GM18505 (cell line): ENCODE data around the gene CSTF2T.
"Not testable (repeated sequence)": the region's sequence is repeated elsewhere in the genome, so short reads cannot be mapped to it uniquely, and the experiment has no call there.

Experiments used
- ATAC-seq: cut with Tn5 transposase; IDR thresholded peaks from one replicate; pipeline ENCODE4 v1.9.1; 2021; ENCODE audit not compliant: unreplicated experiment
- POLR2A ChIP-seq: IDR thresholded peaks from 4 replicates; pipeline ENCODE4 v1.6.1; 2011; ENCODE audit warnings: borderline replicate concordance; ENCODE audit not compliant: insufficient read depth, insufficient read length; ENCODE audit errors: extremely low read depth

Gene CSTF2T

DNA sequence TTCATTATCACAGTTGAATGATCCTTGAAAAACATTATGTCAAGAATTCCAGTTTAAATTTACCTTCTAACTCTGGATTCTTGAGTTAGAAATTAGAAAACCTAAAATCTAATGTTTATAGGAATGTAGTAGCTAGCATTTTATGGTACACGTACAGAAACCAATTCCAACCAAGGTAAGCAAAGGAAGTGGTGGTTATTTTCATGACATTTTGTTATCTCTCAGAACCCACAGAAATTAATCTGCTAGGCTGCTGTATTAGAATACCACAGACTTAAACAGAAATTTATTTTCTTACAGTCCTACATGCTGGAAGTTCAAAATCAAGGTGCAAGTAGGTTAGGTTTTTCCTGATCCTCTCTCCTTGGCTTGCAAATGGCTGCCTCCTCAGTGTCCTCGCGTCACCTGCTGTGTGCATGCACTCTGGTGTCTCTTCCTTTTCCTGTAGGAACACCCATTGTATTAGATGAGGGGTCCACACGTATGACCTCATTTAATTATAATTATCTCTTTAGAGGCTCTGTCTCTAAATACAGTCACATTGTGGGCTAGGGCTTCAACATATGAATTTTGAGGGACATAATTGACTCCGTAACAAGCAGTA is 8.5 kb upstream of the CSTF2T start:
- TF ChIP-seq POLR2A = no peak
- no peak for ATAC-seq

DNA sequence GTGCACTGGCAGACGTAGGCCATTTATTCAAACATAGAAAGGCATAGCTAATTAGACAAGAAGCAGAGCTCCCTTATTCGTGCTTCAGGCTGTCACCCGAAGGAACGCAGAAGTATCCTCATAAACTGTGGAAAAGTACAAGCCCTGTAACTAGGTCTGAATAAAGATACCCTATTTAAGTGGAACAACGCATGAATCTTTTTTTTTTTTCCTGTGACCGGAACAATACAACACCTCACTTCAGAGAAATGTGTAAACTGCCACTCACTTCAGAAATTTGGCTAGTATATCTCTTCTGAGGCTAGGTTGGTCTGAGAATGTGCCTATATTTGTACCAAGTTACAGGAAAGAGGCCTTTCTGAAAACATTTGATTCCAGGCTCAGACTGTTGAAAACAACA is 8.0 kb upstream of the CSTF2T start:
- no peak for ATAC-seq
- no peak for TF ChIP-seq POLR2A

- TF ChIP-seq POLR2A = no peak
- no peak for ATAC-seq
Observed at GRCh38 chr10:51706225-51706624, 6.8 kb upstream of the CSTF2T start.

DNA sequence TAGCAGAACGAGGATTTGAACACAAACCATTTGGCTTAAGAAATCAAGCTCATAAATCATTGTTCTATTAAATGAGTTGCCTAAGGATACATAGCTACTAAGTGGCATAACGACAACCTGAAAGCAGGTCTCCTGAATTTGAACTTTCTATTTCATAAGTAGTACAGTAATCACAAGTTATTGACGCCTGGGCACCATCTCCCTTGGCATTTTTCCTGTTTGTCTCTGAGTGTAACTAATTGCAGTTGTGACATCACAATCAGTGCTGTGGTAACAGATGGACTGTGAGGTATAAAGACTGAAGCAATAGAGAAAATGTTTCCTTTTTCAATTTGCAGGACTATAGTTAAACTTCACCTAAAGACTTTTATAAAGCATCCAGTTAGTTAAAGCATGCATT is 6.4 kb upstream of the CSTF2T start:
- no peak for ATAC-seq
- no peak for TF ChIP-seq POLR2A

- no peak for TF ChIP-seq POLR2A
- no peak for ATAC-seq
Observed at GRCh38 chr10:51700228-51700817, 928 bp upstream of the CSTF2T start.

DNA sequence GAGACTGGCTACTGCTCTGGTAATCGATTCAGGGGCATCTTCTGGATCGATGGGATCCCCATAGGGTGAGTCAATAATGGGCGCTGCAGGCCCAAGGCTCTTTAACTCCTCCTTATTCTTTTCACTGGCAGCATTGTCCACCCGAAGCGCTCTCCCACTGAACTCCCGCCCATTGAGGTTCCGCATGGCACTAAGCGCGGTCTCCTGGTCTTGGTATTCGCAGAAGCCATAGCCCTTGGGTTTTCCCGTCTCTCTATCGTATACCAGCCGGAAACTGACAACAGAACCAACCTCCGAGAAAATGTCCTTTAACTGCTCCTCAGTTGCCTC is 285 bp downstream of the CSTF2T start:
- peak; percentile 33 for ATAC-seq
- no peak for TF ChIP-seq POLR2A

DNA sequence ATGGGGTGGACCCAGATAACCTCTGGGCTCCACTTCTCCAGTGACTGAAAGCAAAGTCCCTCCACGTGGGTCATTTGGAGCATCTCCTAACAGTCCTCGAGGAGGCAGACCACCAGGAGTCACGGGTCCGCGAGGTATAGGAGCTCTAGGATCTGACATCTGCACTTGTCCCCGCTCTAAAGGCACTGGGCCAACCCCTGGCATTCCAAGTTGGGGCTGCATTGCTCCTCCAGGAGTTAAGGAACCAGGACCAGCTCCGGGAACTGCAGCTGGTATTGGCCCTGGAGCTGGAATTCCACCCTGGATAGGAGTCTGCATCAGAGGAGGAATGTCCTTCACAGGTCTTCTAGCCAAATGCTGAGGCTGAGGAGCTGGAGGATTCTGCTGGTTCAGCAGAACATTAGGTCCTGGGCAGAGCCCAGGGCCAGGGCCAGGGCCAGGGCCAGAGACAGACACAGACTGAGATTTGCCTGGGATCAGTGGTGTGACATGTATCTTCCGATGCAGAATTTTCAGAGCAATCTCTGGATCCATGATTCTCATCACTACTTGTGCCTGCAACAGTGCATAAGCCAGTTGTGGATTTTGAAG is 827 bp downstream of the CSTF2T start:
- TF ChIP-seq POLR2A = no peak
- ATAC-seq = no peak

DNA sequence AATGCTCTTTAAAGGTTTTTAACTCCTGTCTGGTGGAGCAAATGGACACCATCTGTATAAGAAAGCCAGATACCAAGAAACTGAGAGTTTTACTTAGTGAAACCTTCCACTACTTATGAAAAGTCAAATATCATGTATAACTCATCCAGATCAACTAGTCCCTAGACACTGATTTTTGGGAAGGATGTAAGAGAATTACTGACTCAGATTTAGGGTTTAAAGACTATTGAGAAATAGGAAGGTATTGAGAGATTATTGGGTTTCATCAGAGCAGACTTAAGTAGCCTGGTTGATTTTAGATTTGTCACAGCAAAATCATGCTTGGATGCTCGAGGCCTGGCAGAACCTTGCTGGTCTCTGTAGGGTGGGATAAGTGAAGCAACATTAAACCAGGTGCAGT is 3.1 kb downstream of the CSTF2T start:
- ATAC-seq = no peak
- TF ChIP-seq POLR2A = no peak

DNA sequence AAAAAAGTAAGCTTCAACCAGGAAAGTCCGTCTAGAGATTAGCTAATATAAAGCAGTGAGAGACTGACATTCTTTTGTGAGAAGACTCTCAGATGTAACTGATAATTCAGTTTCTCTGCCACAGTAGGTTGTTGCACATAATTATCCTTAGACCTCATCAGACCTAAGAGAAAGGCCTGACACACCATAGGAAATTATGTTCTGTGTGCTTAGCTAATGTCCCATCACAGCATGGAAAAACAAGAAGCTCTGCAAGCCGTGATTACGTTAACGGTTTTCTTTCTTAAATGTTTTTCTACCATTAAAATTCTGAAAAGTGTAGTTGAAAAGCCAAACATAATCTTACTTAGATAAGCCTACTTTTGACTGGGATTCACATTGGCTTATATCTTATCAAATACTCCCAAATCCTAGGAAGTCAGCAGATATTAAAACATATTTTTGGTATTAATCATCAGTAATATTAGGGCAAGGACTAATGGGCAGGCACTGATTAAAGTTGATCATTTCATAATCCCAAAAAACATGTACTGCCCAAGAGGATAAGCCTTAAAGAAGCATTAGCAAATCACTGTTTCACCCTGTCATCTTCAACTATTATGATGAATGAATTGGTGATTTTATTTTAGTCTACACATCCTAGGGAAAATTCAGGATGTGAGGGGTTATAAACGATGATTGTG is 5.2 kb downstream of the CSTF2T start:
- no peak for TF ChIP-seq POLR2A
- ATAC-seq = no peak

DNA sequence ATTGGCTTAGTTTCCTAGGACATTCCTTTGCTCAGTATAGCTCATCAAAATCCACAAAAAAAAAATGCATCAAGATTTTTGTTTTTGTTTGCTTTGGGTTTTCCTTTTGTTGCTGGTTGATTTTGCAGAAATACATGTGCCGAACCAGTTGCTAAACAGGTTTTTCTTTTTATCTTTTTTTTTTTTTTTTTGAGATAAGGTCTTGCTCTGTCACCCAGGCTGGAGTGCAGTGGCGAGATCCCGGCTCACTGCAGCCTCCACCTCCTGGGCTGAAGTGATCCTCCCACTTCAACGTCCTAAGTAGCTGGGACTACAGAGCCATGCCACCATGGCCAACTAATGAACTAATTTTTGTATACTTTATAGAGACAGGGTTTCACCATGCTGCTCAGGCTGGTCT is 8.3 kb downstream of the CSTF2T start:
- ATAC-seq = no peak
- no peak for TF ChIP-seq POLR2A

- ATAC-seq = no peak
- TF ChIP-seq POLR2A = no peak
Observed at GRCh38 chr10:51689536-51689935, 9.9 kb downstream of the CSTF2T start.

DNA sequence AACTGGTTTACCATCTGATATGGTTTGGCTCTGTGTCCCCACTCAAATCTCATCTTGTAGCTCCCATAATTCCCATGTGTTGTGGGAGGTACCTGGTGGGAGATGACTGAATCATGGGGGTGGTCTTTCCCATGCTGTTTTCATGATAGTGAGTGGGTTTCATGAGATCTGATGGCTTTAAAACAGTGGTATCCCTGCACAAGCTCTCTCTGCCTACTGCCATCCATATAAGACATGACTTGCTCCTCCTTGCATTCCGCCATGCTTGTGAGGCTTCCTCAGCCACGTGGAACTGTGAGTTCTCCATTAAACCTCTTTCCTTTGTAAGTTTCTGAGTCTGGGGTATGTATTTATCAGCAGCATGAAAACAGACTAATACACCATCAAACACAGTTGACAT is 10.6 kb downstream of the CSTF2T start:
- not testable (repeated sequence) for ATAC-seq

GRCh38 chr10:51687296-51687695 is 12.1 kb downstream of the CSTF2T start:
- no peak for ATAC-seq
- no peak for TF ChIP-seq POLR2A

- TF ChIP-seq POLR2A = no peak
- ATAC-seq = no peak
Observed at GRCh38 chr10:51685768-51686167, 13.6 kb downstream of the CSTF2T start.
